ENCODE results near the gene CES5A. TPM values are rescaled to one million over a fixed set of nuclear protein-coding genes. Genes with fewer than 3 reads are reported as not detected.

Gene CES5A
- total and polyA plus RNA-seq, 8 donors: not detected

GRCh38 chr16:55856950-55857349 lies 18.2 kb downstream of the CES5A start:
- H3K27me3 ChIP-seq: no peaks in the 10 kb centered on the region
- ATAC-seq: no peak
- H3K9me3 ChIP-seq: no peaks in the 10 kb centered on the region
- H3K27ac ChIP-seq: no peak overlapping the region
- intact Hi-C loops (cut with DNase I): no loop called here
- 73 to 82% methylated on average over 3 of the region's 3 CpGs for WGBS, 2 donors
- no peak overlapping the region for H3K4me3 ChIP-seq
- H3K36me3 ChIP-seq: no peaks in the 10 kb centered on the region
- DNase-seq: no peak
- no peak for TF ChIP-seq CTCF (IDR thresholded peaks at IDR 0.05)
- no peaks in the 10 kb centered on the region for H3K4me1 ChIP-seq
- FAIRE-seq: no peak

DNA sequence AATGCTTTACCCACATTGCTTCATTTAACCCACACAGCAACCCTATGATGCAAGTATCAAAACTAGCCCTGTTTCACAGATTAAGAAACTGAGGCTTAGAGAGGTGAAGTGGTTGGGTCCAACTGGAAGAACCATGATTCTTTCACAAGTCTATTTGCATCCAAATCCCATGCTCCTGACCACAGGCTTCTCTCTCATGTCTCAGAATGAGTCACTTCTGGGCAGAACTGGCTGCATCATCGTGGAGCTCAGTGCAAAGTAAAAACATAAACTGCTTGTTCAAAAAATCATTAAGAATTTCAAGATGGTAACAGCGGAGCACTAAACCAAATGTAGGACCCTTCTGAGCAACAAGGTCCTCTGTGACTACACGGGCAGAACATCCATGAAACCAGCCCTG lies 22.1 kb downstream of the CES5A start:
- FAIRE-seq (no peak), DNase-seq (no peak), ATAC-seq (no peak)
- no peak overlapping the region for H3K4me3 ChIP-seq
- no peaks in the 10 kb centered on the region for H3K4me1 ChIP-seq
- no peaks in the 10 kb centered on the region for H3K9me3 ChIP-seq
- no peaks in the 10 kb centered on the region for H3K36me3 ChIP-seq
- WGBS, 2 donors: 46 to 59% methylated on average over 3 of the region's 3 CpGs
- no peak overlapping the region for H3K27ac ChIP-seq
- no peak for TF ChIP-seq CTCF (IDR thresholded peaks at IDR 0.05)
- H3K27me3 ChIP-seq: peaks cover 0 to 15% (median 0%) of the 10 kb centered on the region in 4 donors
- intact Hi-C loops (cut with DNase I): no loop called here

GRCh38 chr16:55849536-55849935 lies 25.6 kb downstream of the CES5A start:
- no peaks in the 10 kb centered on the region for H3K4me1 ChIP-seq
- FAIRE-seq (no peak), ATAC-seq (no peak), DNase-seq (no peak)
- 51 to 70% methylated on average over 13 of the region's 13 CpGs for WGBS, 2 donors
- no peaks in the 10 kb centered on the region for H3K36me3 ChIP-seq
- H3K27me3 ChIP-seq: peaks cover 0 to 15% (median 0%) of the 10 kb centered on the region in 4 donors
- no peaks in the 10 kb centered on the region for H3K9me3 ChIP-seq
- H3K27ac ChIP-seq: no peak overlapping the region
- no peak for TF ChIP-seq CTCF (IDR thresholded peaks at IDR 0.05)
- intact Hi-C loops (cut with DNase I): loop anchor here (5.0 to 10.0 kb wide), 2 partner anchors 137 to 385 kb away; no protein-coding TSS in a partner anchor
- no peak overlapping the region for H3K4me3 ChIP-seq

DNA sequence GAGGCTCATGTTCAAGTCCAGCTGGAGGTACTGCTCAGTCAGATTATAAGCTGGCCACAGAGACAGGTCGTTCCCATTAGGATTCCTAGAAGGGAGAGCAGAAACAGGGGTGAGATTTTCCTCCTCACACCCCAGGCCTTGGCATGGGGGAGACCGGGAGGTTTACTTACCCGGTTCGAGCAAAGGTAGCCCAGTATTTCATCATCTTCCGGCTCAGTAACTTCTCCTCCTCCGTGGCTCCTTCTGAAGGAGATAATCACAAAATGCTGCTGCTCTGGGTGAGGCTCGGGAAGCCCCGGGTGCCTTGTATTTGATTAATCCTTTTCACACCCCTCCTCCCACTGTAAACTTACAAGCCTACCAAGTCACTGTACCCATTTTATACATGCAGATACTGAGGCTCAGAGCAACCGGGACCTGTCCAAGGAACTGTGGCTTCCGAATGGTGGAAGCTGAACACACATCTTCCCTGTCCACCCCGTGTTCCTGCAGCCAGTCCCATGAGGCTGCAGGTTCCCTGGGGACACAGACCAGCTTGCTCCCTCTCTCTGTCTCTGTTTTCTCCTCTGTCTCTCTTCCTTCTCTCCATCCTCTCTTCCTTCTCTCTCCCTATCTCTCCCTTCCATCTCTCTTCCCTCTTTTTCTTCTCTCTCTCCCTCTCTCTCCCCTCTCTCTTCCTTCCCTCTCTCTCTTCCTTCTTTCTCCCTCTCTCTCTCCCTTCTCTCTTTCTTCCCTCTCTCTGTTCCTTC lies 28.4 kb downstream of the CES5A start:
- no peak overlapping the region for H3K27ac ChIP-seq
- WGBS, 2 donors: 27 to 28% methylated on average over 11 of the region's 11 CpGs
- no peak for TF ChIP-seq CTCF (IDR thresholded peaks at IDR 0.05)
- no peaks in the 10 kb centered on the region for H3K4me1 ChIP-seq
- H3K36me3 ChIP-seq: no peaks in the 10 kb centered on the region
- FAIRE-seq: no peak
- intact Hi-C loops (cut with DNase I): loop anchor here (5.0 to 10.0 kb wide), 2 partner anchors 134 to 382 kb away; no protein-coding TSS in a partner anchor
- H3K9me3 ChIP-seq: no peaks in the 10 kb centered on the region
- no peak for ATAC-seq
- DNase-seq: no peak
- H3K4me3 ChIP-seq: no peak overlapping the region
- peaks cover 0 to 15% (median 0%) of the 10 kb centered on the region in 4 donors for H3K27me3 ChIP-seq

DNA sequence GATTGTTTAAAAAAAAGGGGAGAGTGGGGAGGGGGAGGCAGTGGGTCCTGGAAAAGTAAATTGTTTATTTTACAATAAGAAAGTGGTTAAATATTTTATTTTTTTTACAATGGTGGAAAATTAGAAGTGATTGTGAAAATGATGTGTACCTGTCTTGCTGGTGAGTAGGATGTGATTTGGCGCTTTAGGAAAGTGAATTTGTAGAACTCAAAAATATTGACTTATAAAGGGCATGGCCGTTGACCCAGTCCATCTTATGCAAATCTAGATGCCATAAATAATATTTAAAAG lies 32.1 kb downstream of the CES5A start:
- no peaks in the 10 kb centered on the region for H3K27me3 ChIP-seq
- FAIRE-seq (no peak), DNase-seq (no peak), ATAC-seq (no peak)
- no peak overlapping the region for H3K27ac ChIP-seq
- no peaks in the 10 kb centered on the region for H3K4me1 ChIP-seq
- H3K4me3 ChIP-seq: no peak overlapping the region
- no peaks in the 10 kb centered on the region for H3K9me3 ChIP-seq
- peak in 1 of 4 donors; percentile 6 for TF ChIP-seq CTCF (IDR thresholded peaks at IDR 0.05)
- no peaks in the 10 kb centered on the region for H3K36me3 ChIP-seq
- WGBS, 2 donors: 34% methylated on average over 2 of the region's 2 CpGs
- intact Hi-C loops (cut with DNase I): loop anchor here in 2 of 3 donors (5.0 to 10.0 kb wide), 2 partner anchors 126 to 378 kb away; no protein-coding TSS in a partner anchor
